Measurements from ENCODE around the gene PRRC2A.

The PRRC2A gene

GRCh38 chr6:31610968-31611367 is 9.5 kb upstream of the PRRC2A start:
- Histone ChIP-seq H3K36me3 (no peaks in the 10 kb centered on the region), H3K4me1 (peaks cover 11% of the 10 kb centered on the region), H3K9me3 (no peaks in the 10 kb centered on the region), H3K27me3 (no peaks in the 10 kb centered on the region), H3K4me3 (ENCODE audit: low read depth, low read length) (no peak overlapping the region)
- TF ChIP-seq CTCF (IDR thresholded peaks at IDR 0.05; ENCODE audit: low read depth, low read length), result no peak
- DNase-seq, result no peak

GRCh38 chr6:31614075-31614619 is 6.4 kb upstream of the PRRC2A start:
- TF ChIP-seq CTCF (IDR thresholded peaks at IDR 0.05; ENCODE audit: low read depth, low read length), result no peak
- Histone ChIP-seq H3K36me3 (no peaks in the 10 kb centered on the region), H3K4me1 (peaks cover 11% of the 10 kb centered on the region), H3K4me3 (ENCODE audit: low read depth, low read length) (no peak overlapping the region), H3K9me3 (no peaks in the 10 kb centered on the region), H3K27me3 (no peaks in the 10 kb centered on the region)
- no peak for DNase-seq

- Histone ChIP-seq H3K27me3 (no peaks in the 10 kb centered on the region), H3K4me3 (ENCODE audit: low read depth, low read length) (no peak within 1 kb of the TSS), H3K4me1 (peaks cover 6% of the 10 kb centered on the region), H3K9me3 (no peaks in the 10 kb centered on the region), H3K36me3 (no peaks in the 10 kb centered on the region)
- TF ChIP-seq CTCF (IDR thresholded peaks at IDR 0.05; ENCODE audit: low read depth, low read length), result no peak
- no peak for DNase-seq
Measured at GRCh38 chr6:31614684-31615578, 5.6 kb upstream of the PRRC2A start, which contains the start of gene AIF1. Gene AIF1, plus strand, starts transcription at chr6:31615234. Its CDS starts 96 bp downstream, at chr6:31615330.

- no peaks in the 10 kb centered on the region for H3K36me3 ChIP-seq
- H3K4me1 ChIP-seq, result no peaks in the 10 kb centered on the region
- H3K4me3 ChIP-seq (ENCODE audit: low read depth, low read length), result no peak overlapping the region
- no peak for DNase-seq
- no peaks in the 10 kb centered on the region for H3K9me3 ChIP-seq
- TF ChIP-seq CTCF (IDR thresholded peaks at IDR 0.05; ENCODE audit: low read depth, low read length), result no peak
- H3K27me3 ChIP-seq, result no peaks in the 10 kb centered on the region
Measured at GRCh38 chr6:31615748-31616147, 4.8 kb upstream of the PRRC2A start.

GRCh38 chr6:31617010-31617409 is 3.5 kb upstream of the PRRC2A start:
- Histone ChIP-seq H3K27me3 (no peaks in the 10 kb centered on the region), H3K4me3 (ENCODE audit: low read depth, low read length) (no peak overlapping the region), H3K4me1 (no peaks in the 10 kb centered on the region), H3K36me3 (peaks cover 5% of the 10 kb centered on the region; the same call in 1 of the 2 replicates), H3K9me3 (no peaks in the 10 kb centered on the region)
- TF ChIP-seq CTCF (IDR thresholded peaks at IDR 0.05; ENCODE audit: low read depth, low read length), result no peak
- DNase-seq, result no peak
